HL-60 (cell line): ENCODE measurements around the gene TBX15.

Source experiments
- DNase-seq, 2 experiments: peaks; one replicate each; pipeline ENCODE4 v3.0.0-alpha.2; 2010 to 2020; ENCODE audit warnings: low read depth in 1 of 2, low spot score in 1 of 2
- H3K27ac ChIP-seq: fragments of 250-450 bp; sonication (Bioruptor Pico); replicated peaks from 2 replicates; pipeline ENCODE4 v1.5.1; 2020; ENCODE audit warnings: mild to moderate bottlenecking, moderate library complexity
- H3K27me3 ChIP-seq: fragments of 250-450 bp; sonication (Bioruptor Pico); 2 replicates; pipeline ENCODE4 v1.5.1; 2021; ENCODE audit warnings: mild to moderate bottlenecking, moderate library complexity; ENCODE audit not compliant: insufficient read depth, poor library complexity, severe bottlenecking
- H3K4me3 ChIP-seq: replicated peaks from 2 replicates; pipeline ENCODE4 v1.5.1; 2011; ENCODE audit warnings: mild to moderate bottlenecking, control low read depth, low read length; ENCODE audit not compliant: insufficient read depth
- CTCF ChIP-seq: IDR thresholded peaks from one replicate; pipeline ENCODE4 v1.5.1; 2011; ENCODE audit warnings: low read length, control low read depth, inconsistent platforms; ENCODE audit not compliant: insufficient read depth
- GABPA ChIP-seq: IDR thresholded peaks from 2 replicates; pipeline ENCODE4 v1.6.1; 2012; ENCODE audit warnings: low read depth
- POLR2AphosphoS5 ChIP-seq: IDR thresholded peaks from 2 replicates; pipeline ENCODE4 v1.6.1; 2012; ENCODE audit warnings: low read depth
- REST ChIP-seq: IDR thresholded peaks from 2 replicates; pipeline ENCODE4 v1.6.1; 2012; ENCODE audit warnings: low read depth; ENCODE audit not compliant: insufficient replicate concordance
- SPI1 ChIP-seq: IDR thresholded peaks from 2 replicates; pipeline ENCODE4 v1.6.1; 2012; ENCODE audit warnings: low read depth, mild to moderate bottlenecking, borderline replicate concordance

Gene TBX15

GRCh38 chr1:118905671-118906070 lies 82.5 kb downstream of the TBX15 start:
- H3K4me3 ChIP-seq, result no peak overlapping the region
- no peak for DNase-seq
- H3K27ac ChIP-seq, result no peak overlapping the region
- H3K27me3 ChIP-seq, result no peaks in the 10 kb centered on the region
- TF ChIP-seq CTCF, result no peak
- no peak for TF ChIP-seq POLR2AphosphoS5
- TF ChIP-seq SPI1, result no peak

GRCh38 chr1:118905196-118905595 lies 82.9 kb downstream of the TBX15 start:
- TF ChIP-seq POLR2AphosphoS5, result no peak
- no peak for TF ChIP-seq GABPA
- no peak for TF ChIP-seq REST
- TF ChIP-seq CTCF, result no peak
- no peak for TF ChIP-seq SPI1
- Histone ChIP-seq H3K27ac (no peak overlapping the region), H3K4me3 (no peak overlapping the region), H3K27me3 (no peaks in the 10 kb centered on the region)
- no peak for DNase-seq

GRCh38 chr1:118902711-118903191 lies 85.4 kb downstream of the TBX15 start:
- no peak for DNase-seq
- no peak overlapping the region for H3K27ac ChIP-seq
- no peak for TF ChIP-seq CTCF
- TF ChIP-seq GABPA, result no peak
- no peak for TF ChIP-seq POLR2AphosphoS5
- TF ChIP-seq SPI1, result no peak
- no peak for TF ChIP-seq REST
- no peaks in the 10 kb centered on the region for H3K27me3 ChIP-seq
- H3K4me3 ChIP-seq, result no peak overlapping the region

GRCh38 chr1:118902299-118902698 lies 85.8 kb downstream of the TBX15 start:
- H3K27ac ChIP-seq, result no peak overlapping the region
- no peak for TF ChIP-seq CTCF
- TF ChIP-seq SPI1, result no peak
- TF ChIP-seq REST, result no peak
- TF ChIP-seq GABPA, result no peak
- no peak for TF ChIP-seq POLR2AphosphoS5
- no peak overlapping the region for H3K4me3 ChIP-seq
- H3K27me3 ChIP-seq, result no peaks in the 10 kb centered on the region
- DNase-seq, result no peak
